ENCODE data around the gene MIPOL1. TPM values are rescaled to one million over a fixed set of nuclear protein-coding genes. Genes with fewer than 3 reads are reported as not detected.

Gene MIPOL1
- total and polyA plus RNA-seq, 2 donors (not counting 3 experiments of a cell fraction or from before 2014, with no cell fraction given) = 3.4 to 33.5 TPM

GRCh38 chr14:37470251-37470650 lies 272.5 kb downstream of the MIPOL1 start:
- H3K27me3 ChIP-seq (ENCODE audit: control insufficient read depth in 2 of 2, insufficient read depth in 2 of 2, low read length in 2 of 2) = no peaks in the 10 kb centered on the region
- no peak for TF ChIP-seq FOS (IDR thresholded peaks at IDR 0.05; ENCODE audit: borderline replicate concordance, insufficient read depth, low read length)
- TF ChIP-seq JUN (IDR thresholded peaks at IDR 0.05; ENCODE audit: borderline replicate concordance, insufficient read depth, insufficient read length, low read depth) = no peak
- TF ChIP-seq MAX (IDR thresholded peaks at IDR 0.05; ENCODE audit: insufficient read depth, insufficient read length) = no peak
- no peak for TF ChIP-seq POLR2AphosphoS5 (IDR thresholded peaks at IDR 0.05; ENCODE audit: insufficient read depth, low read depth, low read length)
- TF ChIP-seq POLR2A (IDR thresholded peaks at IDR 0.05; ENCODE audit: low read depth, low read length) = no peak
- no peak for TF ChIP-seq GATA2 (IDR thresholded peaks at IDR 0.05; ENCODE audit: insufficient read depth, insufficient read length, low read depth, low read length)
- no peaks in the 10 kb centered on the region for H3K9me3 ChIP-seq (replicated peaks; ENCODE audit: control insufficient read depth, insufficient read depth, low read length)
- dilution Hi-C loops (cut with MboI; ENCODE audit: extremely low pct_ligation_motif_present, low sequenced_read_pairs) (no loop called here), intact Hi-C loops (cut with micrococcal nuclease) (no loop called here)
- no peak for FAIRE-seq
- POLR2A ChIA-PET = no interaction called here
- H3K36me3 ChIP-seq (ENCODE audit: control insufficient read depth in 2 of 2, extremely low read depth in 1 of 2, insufficient read depth in 2 of 2, low read length in 2 of 2) = no peaks in the 10 kb centered on the region
- H3K4me1 ChIP-seq (ENCODE audit: control insufficient read depth, extremely low read depth, insufficient read depth, low read length) = no peaks in the 10 kb centered on the region
- H3K79me2 ChIP-seq (ENCODE audit: control insufficient read depth, insufficient read depth, low read length) = no peaks in the 10 kb centered on the region
- H3K4me3 ChIP-seq (replicated peaks in 1 of 3; ENCODE audit: insufficient read depth in 1 of 3, low read depth in 1 of 3, low read length in 3 of 3) = no peak overlapping the region
- DNase-seq (ENCODE audit: low read depth, low spot score) = no peak
- BruUV-seq (replicated peaks) = no TSS peak
- CTCF ChIA-PET = no interaction called here
- H3K9me1 ChIP-seq (replicated peaks; ENCODE audit: control insufficient read depth, extremely low read depth, insufficient read depth, low read length) = no peaks in the 10 kb centered on the region
- no peaks in the 10 kb centered on the region for H4K20me1 ChIP-seq (replicated peaks; ENCODE audit: control insufficient read depth, extremely low read depth, insufficient read depth, low read length)
- H3K27ac ChIP-seq (ENCODE audit: insufficient read depth, low read depth, low read length) = no peak overlapping the region
- H3K9ac ChIP-seq (replicated peaks; ENCODE audit: extremely low read depth, insufficient read depth, low read length) = no peak overlapping the region
- no peak overlapping the region for H2AFZ ChIP-seq (ENCODE audit: low read depth, low read length)
- no peak overlapping the region for H3K4me2 ChIP-seq (ENCODE audit: insufficient read depth, low read length)

- Histone ChIP-seq H3K9me1 (replicated peaks; ENCODE audit: control insufficient read depth, extremely low read depth, insufficient read depth, low read length) (peaks cover 3% of the 10 kb centered on the region), H4K20me1 (replicated peaks; ENCODE audit: control insufficient read depth, extremely low read depth, insufficient read depth, low read length) (no peaks in the 10 kb centered on the region), H3K9me3 (replicated peaks; ENCODE audit: control insufficient read depth, insufficient read depth, low read length) (no peaks in the 10 kb centered on the region), H3K36me3 (ENCODE audit: control insufficient read depth in 2 of 2, extremely low read depth in 1 of 2, insufficient read depth in 2 of 2, low read length in 2 of 2) (no peaks in the 10 kb centered on the region), H3K27me3 (ENCODE audit: control insufficient read depth in 2 of 2, insufficient read depth in 2 of 2, low read length in 2 of 2) (no peaks in the 10 kb centered on the region), H2AFZ (ENCODE audit: low read depth, low read length) (no peak overlapping the region), H3K27ac (ENCODE audit: insufficient read depth, low read depth, low read length) (no peak overlapping the region), H3K4me3 (replicated peaks in 1 of 3; ENCODE audit: insufficient read depth in 1 of 3, low read depth in 1 of 3, low read length in 3 of 3) (no peak overlapping the region), H3K4me2 (ENCODE audit: insufficient read depth, low read length) (no peak overlapping the region), H3K9ac (replicated peaks; ENCODE audit: extremely low read depth, insufficient read depth, low read length) (no peak overlapping the region), H3K79me2 (ENCODE audit: control insufficient read depth, insufficient read depth, low read length) (no peaks in the 10 kb centered on the region), H3K4me1 (ENCODE audit: control insufficient read depth, extremely low read depth, insufficient read depth, low read length) (no peaks in the 10 kb centered on the region)
- dilution Hi-C loops (cut with MboI; ENCODE audit: extremely low pct_ligation_motif_present, low sequenced_read_pairs) (no loop called here), intact Hi-C loops (cut with micrococcal nuclease) (no loop called here)
- FAIRE-seq (no peak), DNase-seq (ENCODE audit: low read depth, low spot score) (no peak)
- ChIA-PET CTCF (no interaction called here), POLR2A (interaction anchor here (0.5 kb wide), 1 partner anchor 10 kb away, joined by 3 read pairs; no protein-coding TSS in a partner anchor)
- BruUV-seq (replicated peaks) = no TSS peak
- no peak for TF ChIP-seq MAX (IDR thresholded peaks at IDR 0.05; ENCODE audit: insufficient read depth, insufficient read length)
Measured at GRCh38 chr14:37472906-37473305, 275.2 kb downstream of the MIPOL1 start.
